Stimulated activated CD4-positive, alpha-beta T cell treated with anti-CD3 and anti-CD28 coated beads, Interleukin-12 subunit alpha, Interleukin-12 subunit beta, amount 100 ng/mL, for 4 hours (primary cell): ENCODE results near the gene E2F6.

Experiments used
- DNase-seq: peaks from one replicate; pipeline ENCODE4 v3.0.0-alpha.2; 2020

E2F6 gene

GRCh38 chr2:11456251-11456650, 9.7 kb downstream of the E2F6 start:
- no peak for DNase-seq

GRCh38 chr2:11454824-11455223, 11.1 kb downstream of the E2F6 start:
- no peak for DNase-seq

DNA sequence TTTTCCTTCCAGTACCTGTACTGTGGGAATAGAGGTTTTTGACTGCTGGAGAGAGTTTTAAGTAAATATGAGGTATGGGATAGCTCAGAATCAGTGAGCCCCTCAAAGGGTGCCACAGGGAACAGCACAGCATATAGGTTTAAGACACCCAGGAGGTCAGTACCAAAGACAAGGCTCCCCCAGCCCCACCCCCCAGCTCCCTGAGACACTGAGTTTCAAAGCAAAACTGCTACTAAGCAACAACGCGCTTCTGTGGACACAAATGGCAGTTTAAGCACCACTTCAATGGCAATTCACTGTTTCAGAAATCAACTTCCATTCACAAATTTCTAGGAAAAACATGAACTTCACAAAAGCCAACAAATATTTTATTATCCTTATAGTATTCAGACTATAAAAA, 15.2 kb downstream of the E2F6 start:
- DNase-seq = no peak

GRCh38 chr2:11446733-11447248, 19.2 kb downstream of the E2F6 start:
- peak; percentile 18 for DNase-seq

DNA sequence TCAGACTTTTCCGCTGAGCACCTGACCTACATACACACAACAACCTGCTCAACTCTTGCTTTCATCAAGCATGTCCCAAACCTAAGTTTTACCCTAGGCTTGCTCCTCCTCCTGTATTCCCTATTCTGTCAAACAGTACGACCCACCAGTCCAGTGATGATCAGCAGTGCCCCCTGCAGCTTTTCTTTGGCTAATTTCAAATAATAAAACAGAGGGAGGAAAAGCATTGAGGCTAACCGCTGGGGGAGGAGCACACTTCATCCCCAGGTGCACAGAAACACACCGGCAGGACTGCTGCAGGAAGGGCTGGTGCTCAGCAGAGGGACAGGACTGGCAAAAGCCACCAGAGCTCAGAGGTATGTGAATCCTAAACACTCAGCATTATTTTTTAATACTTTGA, 21.2 kb downstream of the E2F6 start:
- DNase-seq = no peak

DNA sequence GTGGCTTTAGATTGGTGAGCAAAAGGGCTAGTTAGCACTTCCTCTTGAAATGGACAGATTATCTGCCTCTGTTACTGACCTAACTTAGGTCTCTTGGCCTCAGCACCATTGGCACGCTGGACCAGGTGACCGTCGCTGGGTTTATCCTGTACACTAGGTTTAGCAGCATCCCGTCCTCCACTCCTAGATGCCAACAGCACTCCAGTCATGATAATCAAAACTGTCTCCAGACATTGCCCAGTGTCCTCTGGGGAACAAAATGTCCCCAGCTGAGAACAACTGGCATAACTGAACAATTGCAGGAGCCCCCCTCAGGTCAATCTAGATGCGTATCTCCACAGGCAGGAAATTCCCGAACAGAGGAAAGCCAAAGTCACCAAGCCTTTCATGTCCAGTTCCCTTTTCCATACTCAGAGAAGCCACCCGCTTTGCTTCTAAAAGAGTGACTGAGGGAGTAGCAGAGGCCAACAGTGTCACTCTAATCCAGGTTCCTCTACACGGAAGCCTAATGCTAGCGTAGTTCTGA, 27.3 kb downstream of the E2F6 start:
- no peak for DNase-seq

DNA sequence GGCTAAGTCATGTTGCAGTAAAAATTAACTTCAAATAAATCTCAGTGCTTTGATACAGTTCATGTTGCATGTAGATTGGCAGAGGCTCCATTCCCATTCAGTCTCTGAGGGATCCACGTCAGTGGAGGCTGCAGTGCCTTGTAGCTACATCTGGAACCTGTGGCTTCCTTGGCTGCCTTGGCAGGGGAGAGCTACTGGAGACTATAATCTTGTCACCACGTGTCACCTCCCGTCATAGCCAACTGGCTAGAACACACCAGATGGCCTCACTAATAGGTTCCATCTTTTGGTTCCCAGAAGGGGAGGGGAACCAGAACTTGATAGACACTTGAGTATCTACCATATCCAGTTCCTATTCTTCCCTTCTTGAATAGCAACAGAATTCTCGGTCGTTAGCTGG, 28.4 kb downstream of the E2F6 start:
- no peak for DNase-seq

DNA sequence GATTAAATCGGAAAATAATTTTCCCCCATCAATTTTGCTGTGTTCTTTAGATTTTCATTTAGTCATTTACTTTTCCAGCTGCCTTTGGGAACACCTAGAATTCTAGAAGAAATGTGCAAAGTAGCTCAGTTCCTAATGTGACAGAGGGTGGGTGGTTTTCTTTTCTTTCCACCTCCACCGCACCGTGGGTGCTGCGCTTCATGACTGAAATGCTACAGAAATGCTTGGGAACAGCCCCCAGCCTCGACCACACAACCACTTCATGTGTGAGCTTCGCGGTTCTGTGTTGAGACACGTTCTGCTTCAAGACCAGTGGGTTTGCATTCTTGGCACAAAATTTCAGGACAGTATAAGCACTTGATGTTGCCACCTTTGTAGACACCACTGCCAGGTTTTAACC, 30.9 kb downstream of the E2F6 start:
- DNase-seq = no peak

- DNase-seq = no peak
Observed at GRCh38 chr2:11434443-11434842, 31.5 kb downstream of the E2F6 start.

- no peak for DNase-seq
Observed at GRCh38 chr2:11433822-11434221, 32.1 kb downstream of the E2F6 start.

GRCh38 chr2:11430729-11431128, 35.2 kb downstream of the E2F6 start:
- no peak for DNase-seq

DNA sequence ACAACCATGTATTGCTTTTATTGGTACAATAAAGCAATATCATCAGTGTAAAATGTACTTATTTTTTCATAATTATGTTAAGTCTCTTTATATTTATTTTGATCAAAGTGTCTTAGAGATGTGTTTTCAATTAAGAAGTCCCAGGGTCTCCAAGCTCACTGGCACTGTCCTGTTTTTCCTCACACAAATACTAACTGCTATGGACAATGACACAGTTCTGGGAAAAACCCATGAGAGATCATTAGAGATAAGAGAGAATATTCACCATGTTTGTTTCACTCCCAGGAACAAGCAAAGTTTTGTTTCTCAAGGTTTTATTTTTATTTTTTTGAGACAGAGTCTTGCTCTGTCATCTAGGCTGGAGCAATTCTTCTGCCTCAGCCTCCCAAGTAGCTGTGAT, 38.7 kb downstream of the E2F6 start:
- no peak for DNase-seq

GRCh38 chr2:11422901-11423435, 43.0 kb downstream of the E2F6 start:
- no peak for DNase-seq

DNA sequence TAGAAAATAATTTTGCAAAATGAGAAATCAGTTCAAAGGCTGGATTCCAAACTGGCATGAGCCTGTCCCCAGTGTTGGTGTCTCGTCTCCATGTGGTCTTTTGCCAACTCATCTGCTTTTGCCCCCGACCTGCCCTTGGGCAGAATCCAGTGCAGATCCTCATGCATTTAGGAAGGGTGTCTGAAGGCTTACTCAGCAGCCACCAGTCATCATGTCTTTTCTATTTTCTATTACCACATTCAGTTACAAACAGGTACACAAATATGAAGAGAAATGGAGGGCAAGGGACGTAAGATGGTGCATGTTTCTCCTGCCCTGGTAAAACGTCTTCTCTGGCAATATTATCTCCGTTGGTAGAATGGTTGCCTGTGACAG, 43.5 kb downstream of the E2F6 start:
- no peak for DNase-seq

- DNase-seq = no peak
Observed at GRCh38 chr2:11421863-11422490, 44.0 kb downstream of the E2F6 start.

DNA sequence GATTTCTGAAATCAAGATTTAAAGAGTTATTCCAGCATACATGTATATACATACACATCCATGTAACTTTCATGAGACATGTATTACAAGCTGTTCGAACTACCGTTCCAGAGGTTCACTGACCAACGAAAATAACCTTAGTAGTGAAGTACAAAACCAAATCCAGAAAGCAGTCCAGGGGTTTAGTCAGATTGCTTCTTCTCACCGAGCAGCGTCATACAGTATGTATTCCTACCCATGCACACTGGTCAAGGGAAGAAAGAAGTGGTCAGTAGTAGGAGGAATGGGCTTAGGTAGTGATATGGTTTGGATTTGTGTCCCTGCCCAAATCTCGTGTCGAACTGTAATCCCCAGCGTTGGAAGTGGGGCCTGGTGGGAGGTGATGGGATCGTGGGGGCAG, 45.3 kb downstream of the E2F6 start:
- DNase-seq = no peak

GRCh38 chr2:11420190-11420589, 45.8 kb downstream of the E2F6 start:
- no peak for DNase-seq

DNA sequence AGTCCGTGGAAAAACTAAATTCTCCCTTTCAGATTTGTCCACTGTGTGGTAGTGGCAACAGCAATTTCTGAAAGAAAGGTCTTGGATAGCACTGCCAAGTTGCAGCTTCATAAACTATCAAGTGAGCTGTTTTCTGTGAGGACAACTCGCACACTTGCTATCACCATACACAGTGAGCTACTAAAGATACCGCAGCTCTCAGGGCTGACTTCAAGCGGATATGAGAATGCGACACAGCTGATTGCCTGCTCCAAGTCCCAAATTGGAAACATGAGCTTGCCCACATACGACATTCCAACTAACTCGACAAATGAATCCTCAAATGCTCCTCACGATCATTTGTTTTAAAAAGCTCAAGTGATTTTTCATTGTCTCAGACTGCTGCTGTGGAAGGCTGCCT, 46.2 kb downstream of the E2F6 start:
- DNase-seq = no peak

GRCh38 chr2:11417946-11418585, 47.9 kb downstream of the E2F6 start:
- DNase-seq = no peak

- no peak for DNase-seq
Observed at GRCh38 chr2:11416931-11417330, 49.0 kb downstream of the E2F6 start.

DNA sequence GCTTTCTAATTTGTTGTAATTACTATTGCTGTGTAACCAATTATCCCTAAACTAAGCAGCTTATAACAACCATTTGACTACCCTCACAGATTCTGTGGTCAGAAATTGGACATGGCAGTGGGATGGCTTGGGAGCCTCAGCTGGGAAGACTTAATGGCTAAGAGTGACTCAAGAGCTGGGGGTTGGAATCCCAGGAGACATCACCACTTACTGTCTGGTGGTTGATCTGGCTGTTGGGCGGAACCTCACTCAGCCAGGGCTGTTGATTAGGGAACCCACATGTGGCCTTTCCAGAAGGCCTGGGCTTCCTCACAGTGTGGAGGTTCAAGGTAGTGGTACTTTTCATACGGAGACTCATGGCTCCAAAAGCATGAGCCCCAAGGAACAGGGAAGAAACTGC, 49.8 kb downstream of the E2F6 start:
- DNase-seq = no peak

DNA sequence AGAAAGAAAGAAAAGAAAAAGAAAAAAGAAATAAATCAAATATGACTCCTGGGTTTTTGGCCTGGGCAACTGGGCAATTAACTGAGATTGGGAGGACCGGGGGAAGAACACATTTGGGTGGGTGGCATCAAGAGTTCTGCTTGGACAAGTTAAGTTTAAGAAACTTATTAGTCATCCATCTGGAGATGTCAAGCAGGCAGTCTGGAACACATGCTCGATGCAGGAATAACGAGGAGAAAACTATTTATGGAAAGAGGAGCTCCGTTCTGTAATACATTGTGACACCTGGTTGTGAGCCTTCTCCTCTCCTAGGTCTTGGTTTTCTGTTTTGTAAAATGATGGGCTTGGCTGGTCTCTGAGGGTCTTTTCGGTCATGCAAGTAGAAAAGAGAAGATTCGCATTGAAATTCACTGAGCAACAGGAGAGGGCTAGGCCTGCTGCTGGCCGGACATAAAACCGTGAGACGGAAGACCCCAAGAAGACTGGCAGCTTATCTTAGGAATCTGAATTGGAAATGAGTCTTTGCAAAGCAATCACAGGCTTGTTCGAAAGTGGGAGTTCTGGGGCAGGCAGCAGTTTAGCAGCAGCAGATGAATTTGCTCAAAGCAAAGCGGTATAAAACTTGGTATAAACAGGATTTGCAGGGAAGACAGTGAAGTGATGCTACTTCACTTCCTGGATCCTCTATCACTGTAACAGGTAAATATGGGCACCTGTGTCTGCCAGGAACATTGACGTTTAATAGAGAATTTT, 51.4 kb downstream of the E2F6 start:
- no peak for DNase-seq

- DNase-seq = no peak
Observed at GRCh38 chr2:11412449-11412810, 53.5 kb downstream of the E2F6 start.
